NAMALWA (cell line): Measurements from ENCODE around the gene UBAC2.

Experiments
- DNase-seq: peaks from one replicate; pipeline ENCODE4 v3.0.0-alpha.2; 2015; ENCODE audit warnings: low spot score

The UBAC2 gene

DNA sequence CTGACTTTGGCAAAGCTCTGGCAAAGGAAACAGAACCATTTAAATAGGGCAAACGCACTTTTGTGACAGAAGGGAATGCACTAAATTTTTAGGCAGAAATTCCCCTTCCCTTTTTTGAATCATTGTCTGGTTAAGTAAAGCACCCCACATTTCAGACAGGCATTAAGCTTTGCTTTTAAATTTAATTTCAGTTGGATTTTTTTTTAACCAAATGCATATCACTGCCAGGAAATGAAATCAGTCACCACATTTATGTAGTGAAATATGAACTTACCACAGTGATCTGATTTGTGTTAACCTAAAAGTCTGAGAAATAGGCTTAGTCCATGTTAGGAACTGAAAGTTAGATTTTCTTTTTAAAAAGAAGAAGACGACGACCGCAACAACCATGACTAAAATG, 95.7 kb downstream of the UBAC2 start:
- peak; percentile 27 for DNase-seq

DNA sequence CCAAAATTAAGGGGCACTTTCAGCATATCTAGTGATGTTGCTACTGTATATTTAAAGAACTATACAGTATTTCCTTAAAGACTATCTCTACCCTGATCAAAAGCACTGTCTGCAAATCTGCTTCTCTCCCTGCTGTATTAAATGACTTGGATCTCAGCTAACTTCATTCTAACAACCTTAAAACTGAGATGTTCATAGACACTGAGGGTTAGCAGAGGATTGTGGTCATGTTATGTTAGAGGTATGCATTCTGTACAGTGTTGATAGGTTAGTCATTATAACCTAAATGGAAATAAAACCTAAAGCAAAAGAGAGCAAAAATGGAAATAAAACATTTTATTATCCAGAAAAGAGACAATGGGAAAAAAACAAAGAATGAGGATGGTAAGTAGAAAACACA, 96.7 kb downstream of the UBAC2 start:
- DNase-seq = no peak

DNA sequence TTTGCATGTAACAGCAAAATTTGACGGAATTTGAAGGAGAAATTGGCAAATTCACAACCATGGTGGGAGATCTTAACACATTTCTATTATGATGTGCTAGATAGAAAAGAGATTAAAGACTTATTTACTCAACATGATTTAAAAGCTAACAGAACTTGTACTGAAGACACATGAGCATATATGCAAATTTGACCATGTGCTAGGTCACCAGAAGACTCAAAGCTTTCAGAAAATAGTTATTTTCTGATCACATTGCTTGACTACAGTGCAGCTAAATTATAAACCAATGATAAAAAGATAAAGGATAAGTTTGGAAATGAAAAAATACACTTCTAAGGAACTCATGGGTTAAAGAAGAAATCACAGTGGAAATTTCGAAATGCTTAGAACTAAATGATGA, 97.4 kb downstream of the UBAC2 start:
- DNase-seq = peak; percentile 40

DNA sequence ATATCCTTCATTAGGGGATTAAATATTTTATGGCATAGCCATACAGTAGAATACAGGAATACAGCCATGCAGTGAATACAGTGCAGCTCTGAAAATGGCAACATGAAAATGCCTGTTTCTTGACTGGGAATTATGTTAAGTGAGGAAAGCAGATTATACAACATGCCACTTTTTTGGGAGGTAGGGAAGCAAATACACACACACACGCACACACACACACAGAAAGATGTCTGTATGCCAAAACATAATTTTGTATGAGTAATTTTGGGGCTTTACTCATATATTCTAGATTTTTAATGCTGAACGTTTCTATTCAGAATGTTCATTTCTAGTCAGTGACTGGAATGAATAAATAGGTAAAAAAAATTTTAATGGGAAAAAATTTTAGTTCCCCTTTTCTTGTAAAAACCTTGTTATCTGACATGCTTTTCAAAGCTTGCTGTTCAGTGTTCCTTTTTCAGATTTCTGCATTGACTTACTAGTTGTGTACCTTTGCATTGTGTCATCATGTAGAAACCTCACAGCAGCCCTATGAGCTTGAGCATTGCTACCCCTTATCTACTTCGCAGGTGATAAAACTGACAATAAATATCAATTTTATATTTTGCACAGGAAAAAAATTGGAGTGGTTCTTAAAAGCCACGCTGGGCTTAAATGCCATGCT, 98.7 kb downstream of the UBAC2 start:
- DNase-seq = no peak

DNA sequence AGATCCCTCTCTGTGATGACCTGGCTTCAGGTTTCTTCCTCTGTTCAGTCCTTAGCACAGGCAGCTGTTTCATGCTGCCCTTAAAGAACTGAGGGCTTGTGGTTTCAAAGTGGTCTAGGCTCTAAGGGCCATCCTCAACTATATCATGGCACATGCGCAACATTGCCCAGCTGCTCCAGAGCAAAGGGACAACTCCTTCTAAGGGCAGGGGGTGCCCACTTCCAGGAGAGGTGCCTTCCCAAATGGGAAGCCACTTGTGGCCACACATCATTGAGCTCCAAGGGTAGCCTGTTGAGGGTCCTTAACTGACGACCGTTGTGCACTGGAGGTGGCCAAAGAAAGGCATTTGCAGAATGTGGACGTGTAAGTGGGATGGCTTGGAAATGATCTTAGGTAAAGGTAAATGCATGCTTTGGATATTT, 99.3 kb downstream of the UBAC2 start:
- DNase-seq = no peak

DNA sequence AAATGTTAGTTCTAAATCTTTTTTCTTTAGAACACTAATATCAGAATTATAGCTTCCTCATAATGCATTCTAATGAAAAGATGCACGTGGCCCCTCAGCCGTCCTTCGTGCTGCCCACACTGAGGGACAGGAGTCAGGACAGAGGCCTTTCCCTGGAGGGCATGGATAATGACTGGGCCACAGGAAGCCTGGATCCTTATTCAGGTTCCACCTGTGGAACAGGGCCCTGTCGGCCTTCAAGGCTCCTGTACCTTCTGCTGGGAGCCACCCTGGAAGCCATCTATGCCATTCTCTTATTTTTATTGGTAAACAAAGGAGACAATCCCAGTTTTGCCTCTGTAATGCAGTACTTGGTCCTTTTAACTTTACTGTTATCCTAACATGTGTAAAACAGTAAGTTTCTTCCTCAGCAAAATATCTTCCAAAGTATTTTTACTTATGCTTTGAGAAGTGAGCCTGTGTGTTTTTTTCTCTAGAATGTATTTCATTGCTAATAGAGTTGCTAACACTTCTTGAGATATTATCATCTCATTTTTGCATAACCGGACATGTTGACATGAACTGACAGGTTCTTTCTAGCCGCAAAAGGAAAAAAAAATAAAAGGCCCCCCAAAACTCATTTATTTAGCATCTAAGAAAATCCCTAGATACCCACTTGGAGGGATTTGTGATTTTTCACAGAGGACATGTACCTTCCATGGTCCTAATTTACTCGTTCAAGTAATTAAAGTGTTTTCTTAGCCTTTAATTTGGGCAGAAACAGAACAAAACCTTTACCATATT, 100.6 kb downstream of the UBAC2 start:
- DNase-seq = no peak

DNA sequence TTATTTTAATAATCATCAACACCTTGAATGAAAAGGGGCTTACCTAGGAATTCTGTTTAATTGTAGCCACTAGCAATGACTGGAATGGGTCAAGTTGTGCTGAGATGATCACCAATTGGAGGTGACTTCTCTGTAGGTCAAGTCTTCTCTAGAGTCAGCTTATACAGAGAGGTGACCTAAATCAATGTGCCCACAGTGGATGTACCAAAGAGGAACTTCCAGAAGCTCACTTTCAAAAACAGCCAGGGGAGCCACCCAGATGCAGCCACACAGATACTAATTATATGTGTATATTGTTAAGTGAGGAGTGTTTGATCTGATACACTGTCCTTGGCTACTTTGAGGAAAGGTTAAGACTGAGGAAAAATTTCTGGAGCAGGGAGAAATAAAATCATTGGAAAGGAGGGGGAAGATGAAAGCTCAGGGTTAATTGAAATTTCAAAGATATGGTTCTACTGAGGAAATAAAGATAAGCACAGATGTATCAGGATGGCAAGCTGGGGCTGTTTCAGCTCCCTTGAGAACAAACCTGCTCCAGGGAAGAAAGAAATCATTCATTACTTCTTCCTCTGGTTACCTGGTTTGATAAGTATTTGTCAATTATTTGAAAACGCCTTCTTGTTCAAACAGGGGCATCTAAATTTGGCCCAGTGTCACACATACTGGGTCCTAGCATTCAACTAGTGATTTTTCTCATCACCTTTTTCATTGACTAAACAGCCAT, 101.4 kb downstream of the UBAC2 start:
- peak; percentile 34 for DNase-seq

DNA sequence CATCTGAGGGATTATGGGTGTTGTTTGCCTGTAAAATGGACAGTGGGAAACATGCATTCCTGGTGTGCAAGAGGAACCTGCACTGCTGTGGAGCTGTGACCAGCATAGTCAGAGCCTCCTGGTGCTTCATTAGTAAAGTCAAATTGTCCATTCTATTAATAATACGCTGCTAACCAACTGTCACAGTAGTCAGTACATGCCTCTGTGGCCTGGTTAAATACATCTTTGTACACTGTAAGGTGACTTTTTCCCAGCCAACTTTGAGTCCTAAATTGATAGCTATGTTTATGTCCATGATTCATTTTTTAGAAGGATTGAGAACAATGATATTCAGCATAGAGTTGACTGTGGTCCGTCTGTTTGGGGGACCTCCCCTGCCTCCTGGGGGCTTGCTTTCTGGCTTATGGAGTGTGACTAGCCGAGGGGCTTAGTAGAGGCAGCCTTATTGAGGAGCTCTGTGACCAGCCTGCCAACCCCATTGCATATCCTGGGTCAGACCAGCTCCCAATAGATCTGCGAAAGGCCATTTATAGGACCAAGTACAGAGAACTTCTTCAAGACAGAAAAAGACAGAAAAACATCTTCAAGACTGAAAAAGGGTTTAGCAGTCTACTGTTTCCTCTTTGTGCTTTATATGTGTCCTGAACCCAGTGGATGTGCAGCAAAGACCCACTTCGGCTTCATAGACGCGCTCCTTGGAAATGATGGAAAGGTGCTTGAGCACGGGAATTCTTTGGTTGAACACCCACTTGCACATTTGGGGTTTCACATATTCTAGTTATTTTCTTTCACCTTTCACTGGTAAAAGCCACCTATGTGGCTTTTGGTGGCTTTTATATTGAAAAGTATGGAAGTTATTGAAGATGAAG, 102.2 kb downstream of the UBAC2 start:
- DNase-seq = no peak

DNA sequence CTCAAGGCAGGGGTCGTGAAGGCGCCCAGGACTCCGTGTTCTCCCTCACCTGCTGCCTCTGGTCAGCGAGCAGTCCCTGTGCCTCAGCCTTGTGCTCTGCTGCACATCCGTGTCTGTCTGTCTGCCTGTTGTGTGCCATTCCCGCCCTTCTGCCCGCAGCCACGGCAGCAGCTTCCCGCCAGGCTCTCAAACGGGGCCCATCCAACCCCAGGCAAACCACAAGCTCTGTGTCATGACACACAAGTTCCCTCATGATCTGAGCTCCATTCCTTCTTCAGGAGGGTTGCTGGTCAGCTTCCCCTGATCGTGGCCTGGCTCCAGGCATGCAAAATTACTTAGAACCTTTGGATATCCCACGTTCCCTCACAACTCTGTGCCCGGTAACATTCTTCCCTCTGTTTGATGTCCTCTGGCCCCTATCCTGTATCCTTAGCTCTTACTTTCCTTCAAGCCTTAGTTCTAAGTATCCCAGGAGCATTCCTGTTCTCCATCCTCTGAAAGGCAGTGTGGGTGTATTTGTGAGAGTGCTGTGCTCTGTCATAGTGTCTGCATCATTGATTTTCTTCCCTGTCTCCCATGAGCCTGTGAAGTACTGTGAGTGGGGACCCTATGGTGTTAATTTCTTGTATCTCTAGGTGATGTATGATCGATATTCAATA, 103.3 kb downstream of the UBAC2 start:
- DNase-seq = no peak

DNA sequence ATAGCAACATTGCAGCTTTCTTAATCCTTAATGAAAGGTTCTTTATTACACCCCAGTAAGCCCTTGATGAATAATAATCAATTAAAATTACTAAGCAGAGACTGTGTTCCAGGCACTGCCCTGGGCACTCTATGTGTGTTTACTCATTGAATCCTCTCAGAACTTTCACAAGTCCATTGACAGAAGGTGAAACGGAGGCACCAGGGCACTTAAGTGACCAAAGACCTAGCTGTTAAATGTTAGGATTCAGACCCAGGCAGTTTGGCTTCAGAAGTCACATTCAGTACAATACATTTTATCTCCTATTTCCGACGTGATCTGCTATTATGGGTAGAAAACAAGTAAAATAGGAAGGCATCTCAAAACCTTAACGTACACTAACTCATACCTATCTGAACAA, 103.9 kb downstream of the UBAC2 start:
- DNase-seq = no peak

DNA sequence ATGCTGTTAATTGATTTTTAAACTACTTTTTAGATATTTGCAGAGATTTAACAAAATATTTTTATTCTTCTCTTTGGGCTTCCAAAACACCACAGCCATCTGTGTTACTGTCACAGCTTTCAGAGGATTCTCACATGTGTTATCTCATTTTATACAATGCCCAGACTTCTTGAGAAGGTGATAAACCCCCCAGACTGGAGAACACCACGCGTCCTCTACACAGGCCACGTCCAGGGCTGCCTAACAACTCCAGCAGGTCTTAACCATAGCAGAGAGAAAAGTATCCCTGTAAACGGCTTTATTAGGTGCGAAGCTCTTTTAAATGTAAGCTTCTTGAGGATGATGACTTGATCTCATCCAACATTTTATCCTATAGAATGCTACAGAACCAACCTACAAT, 104.5 kb downstream of the UBAC2 start:
- DNase-seq = no peak

DNA sequence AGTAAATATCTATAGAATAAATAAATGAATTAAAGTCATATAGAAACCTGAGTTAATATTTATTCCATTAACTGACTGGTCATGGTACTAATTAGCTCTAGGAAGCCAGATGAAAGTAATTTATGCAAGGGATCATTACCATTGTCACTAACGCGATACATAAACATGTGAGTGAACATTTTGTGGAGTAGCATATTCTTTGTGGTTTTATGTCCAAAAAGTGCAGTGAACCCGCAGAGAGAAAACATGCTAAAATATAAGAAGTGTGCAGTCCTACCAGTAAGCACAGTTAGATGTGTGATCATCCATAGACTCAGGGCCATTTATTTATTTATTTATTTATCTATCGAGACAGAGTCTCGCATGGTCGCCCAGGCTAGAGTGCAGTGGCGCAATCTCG, 104.9 kb downstream of the UBAC2 start:
- DNase-seq = no peak

DNA sequence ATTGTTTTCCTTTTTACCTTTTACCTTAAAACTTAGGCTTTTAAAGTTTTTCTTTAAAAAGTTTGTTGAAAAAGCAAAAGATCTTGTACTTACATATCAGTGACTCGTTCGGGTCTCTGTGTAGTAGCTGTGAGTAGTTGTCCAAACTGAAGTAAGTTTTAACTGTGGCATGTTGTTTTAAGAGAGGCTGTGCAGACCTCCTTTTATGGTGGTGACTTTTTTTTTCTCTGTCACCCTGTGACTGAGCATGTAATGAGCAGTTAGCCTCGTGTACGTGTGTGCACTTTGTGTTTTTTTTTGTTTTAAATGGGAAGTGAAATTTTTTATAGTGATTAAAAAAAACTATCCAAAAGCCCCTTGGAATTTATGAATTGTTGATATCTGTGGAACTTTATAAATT, 106.6 kb downstream of the UBAC2 start, which contains the start of gene GPR183:
Gene GPR183, minus strand, starts transcription at position 153 of the 400 bp plus-strand sequence. CDS start 11,254 bp downstream, outside the sequence.
- peak; percentile 58 for DNase-seq

DNA sequence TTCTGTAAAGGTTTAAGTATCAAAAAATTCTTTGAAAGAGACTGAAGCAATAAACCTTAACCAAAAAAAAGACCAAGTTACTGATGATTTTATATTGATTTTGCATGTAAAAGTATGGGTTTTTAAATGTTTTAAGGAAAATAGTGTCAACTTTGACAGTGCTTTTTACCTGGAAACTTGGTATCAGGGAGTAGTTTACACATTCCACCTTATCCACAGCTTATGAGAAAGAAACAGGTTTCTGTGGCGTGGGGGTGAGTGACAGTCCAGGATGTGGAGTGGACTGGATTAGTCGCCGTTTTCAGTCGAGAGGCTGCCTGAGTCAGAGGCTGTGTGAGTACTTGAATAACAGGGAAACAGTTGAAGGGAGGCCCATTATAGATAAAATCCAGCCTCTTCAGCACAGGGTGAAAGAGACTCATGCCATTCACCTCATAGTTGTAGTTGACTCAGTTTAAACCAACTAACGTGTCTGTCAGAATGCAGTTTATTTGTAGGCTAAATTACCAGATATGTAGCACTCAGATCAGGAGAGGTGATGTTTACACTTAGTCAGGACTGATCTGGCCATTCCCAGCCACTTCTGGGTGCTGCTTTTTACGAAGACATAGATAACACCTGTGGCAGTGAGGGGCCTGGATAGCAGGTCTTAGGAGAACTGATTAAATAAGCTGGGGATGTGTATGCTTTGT, 107.1 kb downstream of the UBAC2 start:
- no peak for DNase-seq

DNA sequence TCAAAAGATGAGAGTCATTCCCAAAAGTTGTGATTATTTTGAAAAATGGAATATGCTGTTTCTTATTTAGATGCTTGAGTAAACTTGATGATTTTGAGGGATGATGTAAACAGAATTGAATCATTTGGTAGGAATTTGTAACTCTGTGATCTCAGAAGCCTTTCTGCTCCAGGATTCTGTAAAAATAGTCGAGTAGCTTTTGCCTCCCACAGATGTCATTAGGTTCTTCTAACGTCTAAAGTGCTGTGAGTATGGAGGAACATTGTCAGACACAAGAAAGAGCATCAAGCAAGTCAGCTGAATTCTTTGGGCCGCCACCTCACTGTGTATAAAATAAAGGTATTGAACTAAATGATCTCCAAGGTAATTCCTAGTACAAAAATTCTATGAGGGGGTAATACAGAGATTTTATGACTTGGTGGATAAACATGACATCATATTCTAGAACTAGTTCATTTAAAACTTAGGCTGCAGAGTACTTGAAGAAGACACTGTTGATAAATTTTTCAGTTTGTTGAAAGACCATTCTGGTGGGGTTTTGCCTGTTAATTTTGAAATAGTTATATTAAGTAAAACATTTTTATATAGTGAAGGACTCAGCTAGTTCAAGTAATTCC, 107.9 kb downstream of the UBAC2 start:
- DNase-seq = no peak

DNA sequence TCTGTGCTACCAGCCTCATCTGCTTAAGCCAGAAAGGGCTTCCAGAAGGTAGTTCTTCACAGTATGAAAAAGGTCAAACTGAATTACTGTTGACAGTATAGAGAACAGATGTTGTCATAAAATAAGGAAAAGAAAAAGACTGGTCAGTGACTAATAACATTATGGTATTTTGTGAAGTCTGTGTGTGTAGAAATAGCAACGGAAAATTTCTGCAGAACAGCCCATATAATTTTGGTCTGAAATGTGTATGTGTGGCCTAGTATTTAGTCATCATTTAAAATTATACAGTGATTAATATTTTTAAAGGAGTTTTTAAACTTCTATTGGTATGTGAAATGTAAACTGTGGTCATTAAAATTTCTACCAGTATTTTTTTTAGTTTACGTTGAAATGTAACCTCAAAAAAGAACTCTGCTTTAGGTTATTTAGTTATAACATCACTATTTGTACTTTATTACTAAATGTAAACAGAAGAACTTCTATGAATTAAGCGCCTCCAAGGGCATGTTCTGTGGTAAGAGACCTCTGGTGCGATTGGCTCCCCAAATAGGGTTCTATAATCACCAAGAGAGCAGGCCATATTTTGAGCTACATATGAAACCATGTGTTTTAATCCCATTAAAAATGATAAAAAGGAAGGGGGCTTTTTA, 109.9 kb downstream of the UBAC2 start:
- no peak for DNase-seq

DNA sequence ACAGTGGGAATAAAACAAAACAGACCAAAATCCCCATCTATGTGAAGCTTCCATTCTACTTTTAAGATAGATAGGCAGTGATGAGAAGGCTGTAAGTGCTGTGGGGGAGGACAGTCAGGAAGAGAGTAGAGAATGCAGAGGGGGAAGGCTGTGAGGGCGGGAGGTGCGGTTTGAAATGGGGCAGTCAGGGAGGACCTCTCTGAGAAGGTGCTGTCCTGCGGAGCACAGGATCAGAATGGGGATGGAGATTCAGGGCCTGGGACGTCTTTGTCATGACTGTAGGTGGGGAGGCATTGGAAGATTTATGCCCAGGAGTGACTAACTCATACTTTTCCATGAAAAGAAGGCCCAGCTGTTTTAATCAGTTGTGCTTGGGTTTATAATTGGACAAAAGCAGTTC, 110.5 kb downstream of the UBAC2 start:
- DNase-seq = no peak

DNA sequence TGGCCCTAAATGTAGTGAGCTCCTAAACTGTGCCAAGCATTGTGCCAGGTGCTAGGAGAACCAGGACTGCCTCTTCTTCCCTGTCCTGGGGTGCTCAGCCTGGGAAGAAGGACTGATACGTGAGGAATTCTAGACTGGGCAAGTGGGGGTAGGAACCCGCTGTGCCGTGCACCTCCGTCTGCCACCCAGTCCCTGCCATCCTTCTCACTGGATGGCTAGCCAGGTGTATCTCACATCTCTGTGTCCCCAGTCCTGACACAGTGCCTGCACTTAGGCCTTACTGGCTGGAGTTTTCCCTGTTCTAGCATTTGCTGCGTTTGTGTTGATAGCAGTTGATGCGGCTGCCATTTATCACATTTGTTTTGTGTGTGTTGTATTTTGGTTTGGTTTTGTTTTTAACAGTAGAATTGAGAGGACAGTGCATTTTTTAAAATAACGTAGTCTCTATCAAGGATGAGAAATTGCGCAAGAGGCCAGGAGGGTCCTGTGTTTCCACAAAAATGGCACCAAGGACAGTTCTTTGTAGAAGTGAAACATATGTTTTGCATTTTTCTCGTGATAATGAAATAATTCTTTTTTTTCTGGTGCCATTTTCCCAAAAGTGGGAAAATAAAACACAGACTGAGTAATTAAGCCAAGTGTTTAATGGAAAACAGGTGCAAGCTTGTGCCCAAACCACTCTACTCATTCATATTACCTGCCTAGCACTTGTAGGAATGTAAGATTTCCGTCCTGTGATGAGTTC, 111.3 kb downstream of the UBAC2 start:
- DNase-seq = no peak

DNA sequence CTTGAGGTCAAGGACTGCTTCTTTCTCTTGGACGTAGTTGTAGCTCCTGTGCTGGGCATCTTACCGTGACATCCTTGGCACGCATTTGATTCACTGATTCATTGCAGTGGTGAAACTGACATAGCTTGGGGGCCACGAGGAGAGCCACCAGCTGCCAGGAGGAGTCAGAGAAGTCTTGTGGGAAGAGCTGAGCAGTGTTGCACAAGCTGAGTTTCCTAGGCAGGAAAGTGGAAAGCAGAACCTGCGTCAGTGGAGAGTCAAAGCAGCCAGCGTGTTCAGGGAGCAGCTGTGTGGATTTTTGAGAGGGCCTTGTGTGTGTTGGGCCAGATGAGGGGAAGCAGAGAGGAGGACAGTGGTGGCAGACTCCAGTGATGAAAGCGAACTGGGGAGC, 111.8 kb downstream of the UBAC2 start:
- no peak for DNase-seq
